SKM-1 treated with dmso at 0.1 percent for 144 hours (cell line): Measurements from ENCODE around the gene INPP5E.

ENCODE experiments used
- DNase-seq: peaks from one replicate; lab custom pipeline; 2025; ENCODE audit not compliant: unreplicated experiment; lab: John Stamatoyannopoulos, UW

The INPP5E gene

GRCh38 chr9:136439481-136440408 is at the start of gene INPP5E:
INPP5E (minus strand) TSS chr9:136439845; CDS start chr9:136439419, 426 bp downstream.
- peak; percentile 19 for DNase-seq

- peak; percentile 17 for DNase-seq
Measured at GRCh38 chr9:136488247-136489214, 48.9 kb upstream of the INPP5E start.

- no peak for DNase-seq
Measured at GRCh38 chr9:136487672-136488071, 48.0 kb upstream of the INPP5E start.

GRCh38 chr9:136486823-136487620 is 47.4 kb upstream of the INPP5E start:
- no peak for DNase-seq

GRCh38 chr9:136486131-136486530 is 46.5 kb upstream of the INPP5E start:
- no peak for DNase-seq

- peak; percentile 70 for DNase-seq
Measured at GRCh38 chr9:136485049-136486045, 45.7 kb upstream of the INPP5E start.

- DNase-seq = no peak
Measured at GRCh38 chr9:136484153-136485048, 44.8 kb upstream of the INPP5E start.

GRCh38 chr9:136483589-136484152 is 44.0 kb upstream of the INPP5E start:
- peak; percentile 80 for DNase-seq

GRCh38 chr9:136482793-136483588 is 43.3 kb upstream of the INPP5E start, which contains the start of gene SEC16A:
SEC16A (minus strand) TSS chr9:136483040; CDS start chr9:136477615, 5,425 bp downstream.
- DNase-seq = peak; percentile 92

- peak; percentile 39 for DNase-seq
Measured at GRCh38 chr9:136482046-136482792, 42.6 kb upstream of the INPP5E start.

- no peak for DNase-seq
Measured at GRCh38 chr9:136481558-136481957, 41.9 kb upstream of the INPP5E start.

- DNase-seq = no peak
Measured at GRCh38 chr9:136476369-136477150, 36.9 kb upstream of the INPP5E start.

GRCh38 chr9:136474974-136475865 is 35.6 kb upstream of the INPP5E start:
- DNase-seq = no peak

GRCh38 chr9:136474021-136474640 is 34.5 kb upstream of the INPP5E start:
- DNase-seq = no peak
